Renal cortical epithelial cell (primary cell): ENCODE measurements around the gene TNRC6C. TPM values are rescaled to one million over a fixed set of nuclear protein-coding genes. Genes with fewer than 3 reads are reported as not detected.

Experiments
- DNase-seq: peaks from one replicate; pipeline ENCODE4 v3.0.0-alpha.2; 2011; ENCODE audit warnings: low read depth
- total RNA-seq: library from RNA; depleted of rRNA; stranded (reverse); fragments of >200 nt; gene quantifications from 2 replicates; pipeline ENCODE4 v1.2.3, GENCODE V29; 2014

Gene TNRC6C
- total RNA-seq, 1 donor from 2014 or later, result 2.3 TPM

DNA sequence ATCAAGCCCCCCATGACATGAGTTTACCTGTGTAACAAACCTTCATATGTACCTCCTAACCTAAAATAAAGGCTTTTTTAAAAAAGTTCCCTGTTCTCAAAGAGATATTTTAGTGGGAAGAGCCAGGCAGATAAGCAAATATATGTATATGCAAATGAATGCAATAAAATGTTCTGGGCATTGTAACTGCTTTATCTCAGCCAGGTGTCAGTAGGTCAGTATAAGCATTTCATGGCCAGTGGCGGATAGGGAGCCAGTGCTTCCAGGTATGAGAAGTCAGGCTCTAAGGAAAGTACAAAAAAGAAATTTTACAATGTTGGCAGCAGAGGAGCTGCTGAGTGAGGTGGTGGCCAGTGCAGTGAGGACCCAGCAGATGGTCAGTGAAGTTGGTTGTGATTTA is 53.9 kb downstream of the TNRC6C start:
- no peak for DNase-seq

DNA sequence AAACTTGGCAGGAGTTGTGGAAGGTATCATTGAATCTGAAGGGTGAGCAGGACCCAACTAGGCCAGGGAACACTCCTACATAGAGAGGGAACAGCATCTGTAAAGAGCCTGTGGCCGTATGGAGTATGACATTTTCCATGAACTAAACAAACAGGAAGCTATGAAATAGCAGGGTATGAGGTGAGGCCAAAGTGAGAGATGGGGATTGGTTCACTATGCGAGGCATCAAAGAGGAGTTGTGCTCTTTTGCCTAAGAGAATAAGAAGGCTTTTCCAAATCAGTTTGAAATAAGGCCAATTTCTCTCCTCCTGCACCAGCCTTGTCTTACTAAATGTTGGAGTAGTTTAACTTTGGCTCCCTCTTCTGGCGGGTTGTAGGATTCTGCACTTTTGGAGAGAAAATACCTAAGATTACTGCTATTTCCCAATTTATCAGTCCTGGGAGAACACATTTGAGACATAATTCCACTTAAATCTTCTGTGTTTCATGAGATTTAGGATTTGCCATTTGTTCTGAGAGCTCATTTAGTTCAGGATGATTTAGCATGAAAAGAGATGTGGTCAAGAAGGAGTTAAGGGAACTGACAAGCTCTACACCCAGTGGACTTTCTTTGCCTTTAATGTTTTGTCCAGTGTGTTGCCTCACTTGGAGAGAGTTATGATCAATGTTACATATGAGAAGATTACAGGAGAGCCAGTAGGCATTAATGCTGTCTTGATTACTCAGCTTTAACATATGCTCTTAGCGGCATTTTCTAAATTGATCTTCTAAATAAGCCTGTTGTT is 55.4 kb downstream of the TNRC6C start:
- DNase-seq, result peak; percentile 68

DNA sequence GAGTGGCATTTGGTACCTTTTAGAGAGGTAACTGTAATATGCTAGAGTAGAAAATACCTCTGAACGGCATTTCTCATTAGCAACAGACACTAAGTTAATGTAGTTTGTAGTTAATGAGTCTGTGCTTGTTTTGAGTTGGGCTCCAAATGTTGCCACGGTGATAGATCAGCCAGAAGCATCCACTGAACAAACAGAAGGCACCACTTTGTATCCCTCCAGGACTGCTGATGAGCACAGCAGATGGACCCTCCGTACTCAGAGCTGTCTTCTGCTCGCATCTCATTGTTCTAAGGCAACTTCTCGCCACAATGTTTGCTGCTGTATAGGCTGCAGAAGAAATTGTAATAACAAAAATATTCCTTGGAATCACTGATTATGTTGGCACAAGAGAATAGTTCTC is 56.1 kb downstream of the TNRC6C start:
- DNase-seq, result no peak

DNA sequence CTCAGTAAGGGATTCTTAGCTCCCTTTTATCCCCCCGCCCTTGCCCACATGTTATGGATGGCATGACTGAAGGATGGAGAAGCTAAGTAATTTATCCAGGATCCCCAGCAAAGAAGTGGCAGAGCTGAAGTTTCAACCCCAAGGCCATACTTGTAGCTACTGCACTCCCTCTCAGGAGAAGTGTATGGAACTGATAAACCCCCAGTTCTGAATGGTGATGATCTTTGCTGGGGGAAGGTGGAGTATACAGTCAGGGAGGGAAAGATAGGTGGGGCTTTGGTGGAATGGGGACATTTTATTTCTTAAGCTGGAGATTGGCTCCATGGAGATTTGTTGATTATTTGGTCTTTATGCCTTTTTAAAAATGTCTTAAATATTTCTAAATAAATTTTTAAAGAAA is 58.3 kb downstream of the TNRC6C start:
- no peak for DNase-seq

DNA sequence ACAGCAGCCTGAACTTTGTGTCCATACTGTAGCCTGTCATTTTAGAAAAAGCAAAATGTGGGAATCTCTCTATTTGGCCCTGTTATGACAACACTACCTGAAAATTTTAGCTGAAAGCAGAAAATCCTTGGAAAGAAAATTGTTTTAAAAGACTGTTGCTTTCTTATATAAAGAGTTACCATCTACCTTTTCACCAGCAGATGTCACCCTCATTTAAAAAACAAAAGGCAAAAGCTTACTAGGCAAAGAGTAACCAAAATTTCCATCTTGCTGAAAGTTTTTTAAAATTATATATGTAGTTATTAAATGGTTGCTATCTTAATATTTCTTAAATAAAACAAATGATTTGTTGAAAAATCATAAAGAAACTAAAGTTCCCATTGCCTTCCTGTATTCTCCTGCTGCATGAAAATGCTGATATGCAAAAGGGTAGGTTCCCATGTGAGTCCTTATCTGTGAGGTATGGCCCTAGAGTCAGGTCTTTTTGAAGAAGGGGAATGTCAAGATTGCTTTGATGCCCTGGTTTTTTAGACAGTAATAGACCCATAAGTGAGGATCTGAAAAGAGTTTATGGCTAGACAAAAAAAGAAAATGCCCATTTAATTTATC is 61.0 kb downstream of the TNRC6C start:
- DNase-seq, result peak; percentile 52

DNA sequence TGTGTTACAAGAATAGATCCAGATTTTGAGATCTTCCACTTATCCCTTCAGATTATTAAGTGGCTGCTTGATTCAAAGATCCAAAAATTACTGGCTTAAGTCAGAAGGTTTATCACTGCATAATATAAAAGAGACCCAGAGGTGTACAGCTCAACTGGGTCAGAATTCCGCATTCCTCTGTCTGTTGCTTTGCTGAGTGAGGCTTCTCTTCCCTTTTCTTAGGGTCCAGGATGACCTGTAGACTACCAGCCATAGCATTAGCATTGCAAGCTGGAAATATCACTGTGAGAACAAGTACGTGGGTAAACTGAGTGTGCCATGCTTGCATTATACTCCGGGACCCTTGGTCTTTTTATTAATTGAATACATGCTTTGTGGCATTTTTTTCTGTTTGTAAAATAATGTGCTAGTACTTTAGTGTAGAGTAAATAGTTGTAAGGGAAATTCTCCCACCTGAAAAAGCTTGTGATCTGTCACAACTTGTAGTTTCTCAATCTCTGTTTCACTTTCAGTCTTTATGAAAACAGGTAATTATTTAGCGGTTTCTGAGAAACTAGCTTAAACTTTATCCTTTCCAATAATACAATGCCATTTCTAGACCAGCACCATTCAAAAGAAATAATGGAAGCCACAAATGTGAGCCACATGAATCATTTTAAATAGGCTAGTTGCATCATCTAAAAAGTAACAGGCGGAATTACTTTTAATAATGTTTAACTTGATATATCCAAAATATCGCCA is 61.6 kb downstream of the TNRC6C start:
- peak; percentile 30 for DNase-seq

DNA sequence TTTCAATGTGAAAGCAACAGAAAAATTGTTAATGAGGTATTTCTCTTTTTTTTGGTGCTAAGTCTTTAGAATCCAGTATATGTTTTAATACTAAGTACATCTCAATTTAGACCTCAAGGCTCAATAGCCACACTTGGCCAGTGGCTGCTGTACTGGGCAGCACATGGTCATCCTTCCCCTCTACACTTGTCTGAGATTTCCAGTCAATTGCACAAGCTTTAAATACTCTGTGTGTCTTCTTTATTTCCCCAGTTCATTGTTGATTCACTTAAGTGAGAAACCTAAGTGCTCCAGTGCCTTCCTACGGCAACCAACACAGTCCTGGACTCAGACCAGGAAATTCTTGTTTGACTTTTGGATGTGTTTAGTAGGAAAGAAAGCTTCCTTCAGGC is 62.2 kb downstream of the TNRC6C start:
- DNase-seq, result peak; percentile 34

DNA sequence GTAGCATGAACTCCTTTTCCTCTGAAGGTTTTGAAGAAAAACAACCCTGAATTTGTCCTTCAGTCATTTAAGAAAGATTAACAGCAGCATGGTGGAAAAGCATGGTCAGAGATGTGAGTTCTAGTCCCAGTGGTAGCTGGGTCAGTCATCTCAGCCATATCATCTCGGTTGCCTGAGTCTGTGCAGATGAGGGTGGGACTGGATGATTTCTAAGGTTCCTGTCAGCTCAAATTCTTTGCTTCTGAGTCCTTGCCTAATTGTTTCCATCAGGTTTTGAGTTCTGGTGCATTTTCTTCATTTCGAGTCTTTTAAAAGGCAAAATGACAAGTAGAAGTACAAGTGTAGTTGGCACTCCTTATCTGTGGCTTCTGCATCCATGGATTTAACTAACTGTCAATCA is 63.9 kb downstream of the TNRC6C start:
- no peak for DNase-seq

DNA sequence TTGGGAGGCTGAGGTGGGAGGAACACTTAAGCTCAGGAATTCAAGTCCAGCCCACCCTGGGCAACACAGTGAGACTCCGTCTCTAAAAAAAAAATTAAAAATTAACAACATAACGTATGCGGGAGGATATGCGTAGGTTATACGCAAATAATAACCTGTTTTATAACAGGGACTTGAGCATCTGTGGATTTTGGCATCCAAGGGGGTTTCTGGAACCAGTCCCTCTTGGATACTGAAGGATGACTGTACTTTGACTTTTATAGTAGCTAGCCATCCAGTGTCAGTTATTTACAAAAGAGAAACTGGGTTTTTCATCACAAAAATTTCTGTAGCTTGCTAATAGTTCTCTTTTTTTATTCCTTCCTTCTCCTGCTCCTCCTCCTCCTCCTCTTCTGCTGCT is 64.5 kb downstream of the TNRC6C start:
- DNase-seq, result no peak

DNA sequence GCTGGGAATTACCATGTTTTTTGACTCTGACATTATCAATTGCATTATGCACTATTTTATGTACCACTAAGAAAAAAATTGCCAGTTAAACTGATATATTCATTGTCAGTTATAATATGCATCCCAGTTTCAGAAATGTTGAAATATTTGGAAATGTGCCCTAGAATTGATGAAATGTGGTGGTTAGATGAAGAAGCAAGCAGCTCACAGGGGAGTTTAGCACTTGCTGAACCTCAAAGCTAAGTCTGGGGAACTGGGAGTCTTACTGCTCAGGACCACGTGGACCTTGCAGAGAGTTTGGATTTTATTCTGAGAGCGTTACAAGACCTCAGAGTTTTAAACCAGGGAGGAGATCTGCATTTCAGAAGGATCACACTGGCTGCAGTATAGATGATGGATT is 67.9 kb downstream of the TNRC6C start:
- DNase-seq, result no peak

DNA sequence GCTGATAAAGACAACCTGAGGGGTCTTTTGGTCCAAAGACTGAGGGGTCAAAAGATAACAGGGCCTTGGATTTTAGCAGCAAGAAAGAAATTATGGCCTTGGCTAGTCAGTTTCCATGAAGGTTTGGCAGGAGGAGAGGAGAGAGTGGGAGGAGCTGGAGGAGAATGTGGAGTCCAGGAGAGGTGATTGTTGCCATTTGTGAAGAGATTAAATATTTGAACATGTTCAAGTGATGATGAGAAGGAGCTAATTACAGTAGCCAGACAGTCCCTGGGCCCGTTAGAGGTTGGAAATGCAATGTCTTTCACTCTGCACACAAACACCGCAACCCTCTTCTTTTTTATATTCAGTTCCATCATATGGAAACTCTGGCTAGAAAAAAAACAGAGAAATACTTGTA is 68.6 kb downstream of the TNRC6C start:
- no peak for DNase-seq

DNA sequence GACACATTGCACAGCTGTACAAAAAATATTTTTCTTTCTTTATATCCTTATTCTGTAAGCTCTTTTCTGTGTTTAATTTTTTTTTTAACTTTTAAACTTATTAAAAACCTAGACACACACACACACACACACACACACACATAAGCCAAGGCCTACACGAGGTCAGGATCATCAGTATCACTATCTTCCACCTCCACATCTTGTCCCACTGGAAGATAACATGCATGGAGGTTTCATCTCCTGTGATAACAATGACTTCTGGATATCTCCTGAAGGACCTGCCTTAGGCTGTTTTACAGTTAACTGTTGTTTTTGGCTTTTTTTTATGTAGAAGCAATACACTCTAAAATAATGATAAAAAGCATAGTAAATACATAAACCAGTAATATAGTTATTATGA is 71.2 kb downstream of the TNRC6C start:
- no peak for DNase-seq

DNA sequence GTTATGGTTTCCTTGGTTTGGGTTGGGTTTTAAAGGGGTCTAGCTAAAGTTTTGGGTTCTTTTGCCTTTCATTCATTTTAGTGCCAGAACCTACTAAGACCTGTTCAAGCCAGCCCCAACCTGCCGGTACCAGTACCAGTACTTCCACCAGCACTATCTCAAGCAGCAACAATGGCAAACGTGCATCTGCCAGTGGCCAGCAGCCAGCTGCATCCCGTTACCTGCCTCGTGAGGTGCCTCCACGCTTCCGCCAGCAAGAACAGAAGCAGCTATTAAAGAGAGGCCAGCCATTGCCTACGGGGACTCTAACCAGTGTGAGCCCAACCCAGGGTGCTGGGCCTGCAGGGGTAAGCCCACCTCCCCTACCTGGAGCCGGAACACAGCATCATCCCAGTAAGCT is 72.9 kb downstream of the TNRC6C start:
- no peak for DNase-seq

DNA sequence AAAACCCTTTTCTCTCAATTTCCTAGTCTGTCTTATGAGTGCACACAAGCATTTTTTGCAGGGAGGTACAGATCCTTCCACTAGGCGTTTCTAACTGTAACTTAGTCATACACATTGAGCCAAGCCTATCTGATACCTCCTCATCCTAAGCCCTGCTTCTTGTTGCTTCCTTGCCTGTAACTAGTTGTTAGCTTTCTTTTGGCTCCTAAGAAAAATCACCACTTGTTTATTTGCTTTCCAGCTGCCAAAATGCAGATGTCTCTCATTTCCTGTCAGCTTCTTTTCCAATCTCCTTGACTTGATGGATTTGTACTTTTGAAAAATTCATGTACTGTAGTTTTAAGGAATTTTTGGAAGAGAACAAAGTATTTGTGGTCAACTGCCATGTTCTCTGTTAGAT is 73.7 kb downstream of the TNRC6C start:
- DNase-seq, result no peak

DNA sequence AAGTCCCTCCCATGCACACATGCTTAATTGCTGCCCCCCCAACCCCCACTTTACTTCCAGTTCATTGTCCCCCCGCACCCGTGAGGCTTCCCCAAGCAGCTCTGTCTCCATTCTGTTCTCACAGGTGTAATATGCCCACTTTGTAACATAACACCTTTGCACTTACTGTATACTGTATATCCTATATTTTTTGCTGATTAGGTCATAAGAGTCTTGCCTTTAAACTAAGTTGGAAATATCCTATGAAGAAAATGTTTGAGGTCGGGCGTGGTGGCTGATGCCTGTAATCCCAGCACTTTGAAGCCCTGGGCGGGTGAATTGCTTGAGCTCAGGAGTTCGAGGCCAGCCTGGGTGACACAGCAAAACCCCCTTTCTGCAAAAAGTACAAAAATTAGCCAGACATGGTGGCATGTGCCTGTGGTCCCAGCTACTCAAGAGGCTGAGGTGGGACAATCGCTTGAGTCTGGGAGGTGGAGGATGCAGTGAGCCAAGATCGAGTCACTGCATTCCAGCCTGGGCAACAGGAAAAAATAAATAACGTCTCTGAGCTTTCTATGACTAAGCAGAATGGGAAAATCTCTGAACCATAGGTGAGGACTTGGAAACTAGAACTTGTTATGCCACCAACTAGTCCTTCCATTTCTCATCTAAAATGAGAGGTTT is 76.1 kb downstream of the TNRC6C start:
- DNase-seq, result peak; percentile 71

DNA sequence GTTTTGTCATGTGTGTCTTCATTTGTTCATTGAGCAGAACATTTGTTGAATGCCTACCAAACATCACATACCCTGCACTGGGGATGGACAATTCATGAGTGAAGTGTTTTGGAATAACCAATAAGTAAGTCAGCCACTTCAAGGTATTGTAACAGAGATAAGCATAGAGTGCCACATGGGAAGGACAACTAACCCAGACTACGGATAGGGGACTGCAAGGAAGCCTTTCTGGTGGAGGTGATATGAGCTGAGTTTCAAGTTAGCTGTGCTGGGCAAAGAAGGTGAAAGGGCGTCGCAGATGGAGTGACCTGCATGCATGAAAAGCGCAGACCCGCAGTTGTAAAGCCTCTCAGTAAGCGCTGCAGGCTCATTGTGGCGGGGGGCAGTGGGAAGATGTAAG is 78.8 kb downstream of the TNRC6C start:
- DNase-seq, result no peak

DNA sequence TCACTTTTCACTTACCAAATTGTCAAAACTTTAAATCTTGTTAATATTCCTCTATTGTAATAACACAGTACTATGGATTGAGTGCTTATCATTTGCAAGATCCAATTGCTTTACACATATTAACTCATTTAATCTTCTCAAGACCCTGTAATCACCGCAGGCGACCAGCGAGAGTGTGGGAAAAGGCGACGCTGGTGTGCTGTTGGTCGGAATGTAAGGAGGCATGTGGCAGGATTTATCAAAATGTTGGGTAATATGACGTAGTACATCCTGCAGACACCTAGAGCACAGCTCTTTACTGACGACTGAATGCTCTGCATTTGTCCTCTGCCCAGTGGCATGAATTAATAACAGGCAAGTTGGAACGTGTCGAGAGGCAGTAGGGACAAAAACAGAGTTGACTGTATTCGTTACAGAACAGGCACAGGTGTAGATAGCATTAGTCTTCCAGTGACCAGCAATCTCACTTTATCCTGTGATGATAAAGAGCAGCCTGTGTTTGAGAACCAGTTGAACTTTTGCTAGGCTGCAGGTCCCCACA is 80.3 kb downstream of the TNRC6C start:
- no peak for DNase-seq

DNA sequence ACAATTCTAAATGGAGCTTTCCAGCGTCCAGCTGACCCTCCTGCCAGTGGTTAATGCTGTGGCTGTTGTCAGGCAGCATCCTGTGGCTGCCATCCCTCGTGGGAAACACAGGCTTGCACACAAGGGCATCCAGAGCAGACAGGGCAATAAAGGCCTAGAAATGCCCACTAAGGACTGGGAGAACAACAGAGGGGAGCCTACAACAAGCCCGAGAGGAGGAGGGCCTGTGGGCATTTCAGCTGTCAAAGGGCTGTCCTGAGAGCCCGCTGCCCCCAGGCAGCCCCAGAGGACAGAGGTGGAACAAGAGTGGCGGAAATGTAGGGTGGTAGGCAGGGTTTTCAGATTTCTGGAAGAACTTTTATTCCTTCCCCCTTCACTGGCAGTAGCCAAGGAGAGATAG is 81.1 kb downstream of the TNRC6C start:
- DNase-seq, result no peak

DNA sequence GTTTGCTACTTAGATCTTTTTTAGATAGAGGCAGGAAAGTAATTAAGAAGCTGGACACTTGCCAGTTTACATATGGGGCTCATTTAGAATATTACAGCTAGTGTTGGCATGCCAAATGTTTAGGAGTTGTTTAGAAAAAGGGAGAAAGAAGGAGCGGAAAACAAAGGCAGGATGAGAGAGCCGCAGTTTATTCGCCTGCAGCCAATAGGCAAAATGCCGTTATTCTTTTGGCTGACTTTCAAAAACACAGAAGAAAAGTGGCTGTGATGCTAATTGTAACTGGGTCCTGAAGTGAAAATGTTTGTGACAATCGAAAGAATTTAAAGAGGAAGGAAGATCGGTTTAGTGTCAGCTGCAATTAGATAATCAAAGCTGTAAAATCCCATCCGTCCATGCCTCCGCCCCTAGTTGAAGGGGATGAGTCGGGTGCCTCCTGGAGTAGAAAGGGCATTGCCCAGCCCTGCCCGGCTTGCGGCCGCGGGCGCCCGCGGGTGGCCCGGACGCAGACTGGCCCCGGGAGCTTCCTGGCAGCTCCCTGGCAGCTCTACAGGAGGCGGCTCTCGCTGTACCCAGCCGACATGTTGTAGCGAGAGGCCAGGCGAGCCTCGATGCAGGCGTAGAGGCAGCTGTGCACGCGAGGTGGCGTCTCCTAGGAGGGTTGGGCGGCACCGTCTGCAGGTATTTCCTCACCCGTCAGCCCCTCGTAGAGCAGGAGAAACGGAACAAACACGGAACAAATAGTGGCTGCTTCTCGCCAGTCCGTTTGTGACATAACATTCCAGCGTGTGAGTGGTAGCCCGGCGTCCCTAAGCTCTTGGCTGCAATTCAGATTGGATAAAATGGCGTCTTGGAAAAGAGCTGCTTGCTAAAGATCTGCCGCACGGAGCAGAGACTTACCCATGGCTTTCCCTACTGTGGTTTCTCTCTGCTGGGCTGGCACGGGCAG is 82.2 kb downstream of the TNRC6C start:
- no peak for DNase-seq

DNA sequence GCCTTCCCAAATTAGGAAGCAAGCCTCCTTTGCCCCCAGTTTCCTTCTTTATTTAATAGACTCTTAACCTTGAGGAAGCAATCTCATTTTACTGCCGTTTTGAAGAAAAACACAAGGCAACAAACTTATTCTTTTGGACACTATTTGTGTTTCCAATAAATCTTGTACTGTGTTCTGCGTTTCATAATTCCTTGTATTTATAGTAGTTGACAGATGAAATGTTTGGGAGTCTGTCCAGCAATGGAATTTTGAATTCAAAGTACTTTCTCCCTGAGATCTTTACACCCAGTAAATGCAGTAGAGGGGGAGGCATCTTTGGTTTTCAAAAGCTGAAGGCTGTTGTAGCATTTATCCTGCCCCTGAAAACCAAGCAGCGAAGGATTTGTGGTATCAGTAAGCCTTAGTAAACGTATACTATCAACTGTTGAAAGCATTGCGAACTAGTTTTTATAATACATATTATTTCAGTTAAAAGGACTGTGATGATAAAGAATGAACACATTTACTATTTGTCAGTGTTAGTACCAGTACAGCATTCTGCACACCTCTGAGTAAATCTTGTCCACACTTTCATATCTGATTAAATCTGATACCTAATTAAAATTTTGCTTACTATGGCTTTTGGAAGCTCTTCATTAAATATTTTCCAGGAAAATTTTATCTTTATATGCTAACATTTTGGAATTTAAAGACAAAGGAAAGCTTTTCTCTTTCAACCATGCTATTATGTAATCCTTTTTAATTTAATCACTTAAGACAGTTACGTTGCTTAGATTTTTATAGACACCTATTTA is 83.1 kb downstream of the TNRC6C start:
- no peak for DNase-seq
